H1 (cell line): ENCODE results near the gene ITGB5.

Source experiments
- CTCF ChIP-seq, 3 experiments: IDR thresholded peaks; 1 replicate in 2 of 3; 2 replicates in 1 of 3; pipeline versions ENCODE4 v1.5.1 to v1.6.1; 2011; ENCODE audit warnings: low read length in 3 of 3, mild to moderate bottlenecking in 3 of 3, inconsistent platforms in 2 of 3, low read depth in 1 of 3, moderate library complexity in 1 of 3; ENCODE audit not compliant: insufficient read depth in 1 of 3; ENCODE audit errors: control extremely low read depth in 1 of 3
- GTF2F1 ChIP-seq: IDR thresholded peaks from 2 replicates; pipeline ENCODE4 v1.6.1; 2012; ENCODE audit warnings: low read depth, low read length, improper control_type of control experiment, borderline replicate concordance
- MAX ChIP-seq: IDR thresholded peaks from 2 replicates; pipeline ENCODE4 v1.6.1; 2012; ENCODE audit warnings: inconsistent platforms
- POLR2A ChIP-seq, 2 experiments: IDR thresholded peaks; 1 replicate in 1 of 2; 2 replicates in 1 of 2; pipeline ENCODE4 v1.6.1; 2011; ENCODE audit warnings: low read depth in 2 of 2, low read length in 2 of 2, mild to moderate bottlenecking in 2 of 2; ENCODE audit errors: control extremely low read depth in 1 of 2
- RFX5 ChIP-seq: IDR thresholded peaks from 2 replicates; pipeline ENCODE4 v1.6.1; 2011; ENCODE audit warnings: low read depth, low read length, improper control_type of control experiment, borderline replicate concordance
- SIN3A ChIP-seq, 2 experiments: IDR thresholded peaks in 1 of 2; conservative IDR thresholded peaks in 1 of 2; 2 replicates each; pipeline ENCODE4 v1.6.1; 2011 to 2012; ENCODE audit warnings: low read length in 2 of 2, improper control_type of control experiment in 1 of 2, low read depth in 1 of 2, mild to moderate bottlenecking in 1 of 2
- SRF ChIP-seq: IDR thresholded peaks from 2 replicates; pipeline ENCODE4 v1.6.1; 2011; ENCODE audit warnings: mild to moderate bottlenecking, low read depth, low read length, moderate library complexity
- TAF1 ChIP-seq: IDR thresholded peaks from 2 replicates; pipeline ENCODE4 v1.6.1; 2011; ENCODE audit warnings: mild to moderate bottlenecking, low read depth, low read length
- TCF12 ChIP-seq: IDR thresholded peaks from 2 replicates; pipeline ENCODE4 v1.6.1; 2011; ENCODE audit warnings: low read depth, mild to moderate bottlenecking, low read length
- USF2 ChIP-seq: IDR thresholded peaks from 2 replicates; pipeline ENCODE4 v1.6.1; 2011; ENCODE audit warnings: low read length, improper control_type of control experiment

- TF ChIP-seq SRF (no peak), CTCF (IDR thresholded peaks at IDR 0.05; ENCODE audit: control extremely low read depth in 1 of 3, insufficient read depth in 1 of 3, low read depth in 1 of 3, low read length in 3 of 3) (no peak), SIN3A (conservative IDR thresholded peaks at IDR 0.05 in 1 of 2, IDR thresholded peaks at IDR 0.05 in 1 of 2; ENCODE audit: low read depth in 1 of 2, low read length in 2 of 2) (no peak), TCF12 (no peak), USF2 (no peak), RFX5 (no peak), TAF1 (no peak), GTF2F1 (no peak), POLR2A (IDR thresholded peaks at IDR 0.05; ENCODE audit: control extremely low read depth in 1 of 2, low read depth in 2 of 2, low read length in 2 of 2) (no peak), MAX (no peak)
Measured at GRCh38 chr3:124934577-124934976, 47.4 kb upstream of the ITGB5 start, which contains the start of gene MUC13.
